Kidney (tissue), 14 donors: Measurements from ENCODE around the gene ITGB1BP1. TPM values are rescaled to one million over a fixed set of nuclear protein-coding genes. Genes with fewer than 3 reads are reported as not detected.

ENCODE experiments used
- DNase-seq, 5 donors: peaks; one replicate each; pipeline ENCODE4 v3.0.0-alpha.2; 2013 to 2020
- FAIRE-seq: peaks from 2 replicates; lab custom pipeline; 2012; peaks lifted over from hg19 to GRCh38; lab: Jason Lieb, UNC
- H3K27ac ChIP-seq, 2 donors: one replicate each; pipeline ENCODE4 v1.7.0; 2013; ENCODE audit warnings: low read depth in 2 of 2, low read length in 2 of 2, inconsistent platforms in 1 of 2
- H3K27me3 ChIP-seq: one replicate; pipeline ENCODE4 v1.7.1; 2013; ENCODE audit warnings: low read length, inconsistent platforms; ENCODE audit not compliant: control insufficient read depth, insufficient read depth
- H3K36me3 ChIP-seq, 3 donors: one replicate each; pipeline versions ENCODE4 v1.7.0 to v1.7.1; 2013; ENCODE audit warnings: low read length in 3 of 3, control low read depth in 1 of 3, inconsistent platforms in 1 of 3; ENCODE audit not compliant: insufficient read depth in 3 of 3, control insufficient read depth in 2 of 3
- H3K4me1 ChIP-seq, 3 donors: one replicate each; pipeline versions ENCODE4 v1.7.0 to v1.7.1; 2013; ENCODE audit warnings: low read length in 3 of 3, inconsistent platforms in 1 of 3, low read depth in 1 of 3; ENCODE audit not compliant: control insufficient read depth in 2 of 3, insufficient read depth in 2 of 3
- H3K4me3 ChIP-seq, 3 donors: one replicate each; pipeline versions ENCODE4 v1.7.0 to v1.8.1; 2013; ENCODE audit warnings: low read length in 3 of 3, control low read depth in 1 of 3, inconsistent platforms in 1 of 3
- H3K9ac ChIP-seq, 3 donors: one replicate each; pipeline versions ENCODE4 v1.7.0 to v1.7.1; 2013; ENCODE audit warnings: low read length in 3 of 3, control low read depth in 1 of 3, inconsistent platforms in 1 of 3
- H3K9me3 ChIP-seq, 3 donors: one replicate each; pipeline versions ENCODE4 v1.7.0 to v1.7.1; 2013; ENCODE audit warnings: low read length in 3 of 3, control low read depth in 1 of 3, inconsistent platforms in 1 of 3; ENCODE audit not compliant: control insufficient read depth in 2 of 3, insufficient read depth in 1 of 3
- CTCF ChIP-seq: IDR thresholded peaks from 3 replicates; pipeline ENCODE4 v1.5.1; 2012; ENCODE audit warnings: mild to moderate bottlenecking, moderate library complexity, borderline replicate concordance; ENCODE audit not compliant: insufficient read depth; ENCODE audit errors: extremely low read depth
- intact Hi-C: fragments of 100-400 bp; cut with DNase I; formaldehyde crosslinking; loops from one replicate; pipeline ENCODE4 v1.11.1; 2022
- polyA plus RNA-seq: library from polyadenylated mRNA; stranded (reverse); fragments of 350-450 nt; fragmentation: Illumina TruSeq; extraction: RNeasy Lipid Tissue Mini Kit (QIAGEN cat#74804); gene quantifications from one replicate; pipeline ENCODE4 v1.2.3, GENCODE V29; 2014; ENCODE audit warnings: low read depth, low replicate concordance; ENCODE audit not compliant: insufficient read depth
- total RNA-seq: library from RNA; stranded (reverse); fragmentation: NEBNext Ultra II Directional; extraction: Animal tissue kit (Norgen Biotek cat#: 25700); gene quantifications from one replicate; pipeline ENCODE4 v1.2.1, GENCODE V29; 2021
- donor health status: control.
- donor health status: control.
- donor health status: control.
- donor health status: control.
- donor health status: control.
- donor health status: DM: yes; HTN: yes; CAD: no.
- donor health status: Normal renal cell carcinoma (clear cell type).

The ITGB1BP1 gene
- total and polyA plus RNA-seq, 2 donors from 2014 or later: 67.1 to 164 TPM

DNA sequence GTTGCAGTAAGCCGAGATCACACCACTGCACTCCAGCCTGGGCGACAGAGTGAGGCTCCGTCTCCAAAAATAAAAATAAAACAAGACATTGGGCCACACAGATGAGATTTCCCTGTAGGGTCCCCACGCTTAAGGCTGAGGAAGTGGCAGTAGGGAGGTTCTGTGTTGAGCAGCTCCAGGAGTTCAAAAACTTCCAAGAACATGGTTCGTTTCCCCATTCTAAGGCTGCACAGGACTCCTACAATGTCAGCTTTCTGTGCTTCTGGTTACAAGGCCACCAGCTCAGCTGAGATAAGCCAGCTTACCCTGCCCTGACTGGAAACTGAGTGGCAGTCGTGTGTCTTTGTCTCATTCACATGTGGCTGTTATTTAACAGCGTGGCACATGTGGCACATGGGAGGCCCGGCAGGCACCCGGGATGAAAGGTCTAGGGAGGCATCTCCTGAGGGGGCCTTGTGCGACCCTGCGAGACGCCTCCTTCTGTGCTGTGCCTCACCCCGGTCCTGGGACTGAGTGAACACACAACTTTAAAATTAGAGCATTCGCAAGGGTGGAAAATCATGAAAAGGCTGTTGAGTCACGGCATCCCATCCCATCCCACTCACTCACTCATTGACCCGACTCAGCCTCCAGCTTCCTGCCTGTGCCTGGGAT, 7.7 kb downstream of the ITGB1BP1 start:
- H3K4me1 ChIP-seq: no peaks in the 10 kb centered on the region
- H3K27ac ChIP-seq: no peak overlapping the region
- intact Hi-C loops: no loop called here
- no peak overlapping the region for H3K9ac ChIP-seq
- no peak for TF ChIP-seq CTCF
- peaks cover 0 to 14% (median 0%) of the 10 kb centered on the region in 3 donors for H3K36me3 ChIP-seq
- H3K9me3 ChIP-seq: no peaks in the 10 kb centered on the region
- FAIRE-seq (no peak), DNase-seq (no peak)
- no peaks in the 10 kb centered on the region for H3K27me3 ChIP-seq
- no peak overlapping the region for H3K4me3 ChIP-seq

DNA sequence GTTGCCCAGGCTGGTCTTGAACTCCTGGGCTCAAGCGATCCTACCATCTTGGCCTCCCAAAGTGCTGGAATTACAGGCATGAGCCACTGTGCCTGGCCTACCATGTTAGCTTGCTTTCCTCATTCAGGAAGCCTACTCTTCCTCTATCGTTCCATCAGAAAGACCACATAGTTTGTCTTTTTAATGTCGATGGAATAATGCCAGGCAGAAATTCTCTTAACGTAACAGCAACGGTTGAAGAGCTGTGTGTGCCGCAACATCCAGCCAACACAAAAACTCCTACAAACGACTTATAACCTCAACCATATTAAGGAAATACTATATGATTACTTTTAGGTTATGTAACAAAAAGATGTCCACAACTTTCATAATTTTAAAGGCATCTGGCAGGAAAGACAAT, 10.5 kb downstream of the ITGB1BP1 start:
- Histone ChIP-seq H3K27me3 (no peaks in the 10 kb centered on the region), H3K4me1 (no peaks in the 10 kb centered on the region), H3K27ac (no peak overlapping the region), H3K36me3 (peaks cover 0 to 14% (median 0%) of the 10 kb centered on the region in 3 donors), H3K9me3 (no peaks in the 10 kb centered on the region), H3K4me3 (no peak overlapping the region), H3K9ac (no peak overlapping the region)
- intact Hi-C loops: no loop called here
- TF ChIP-seq CTCF: no peak
- FAIRE-seq: no peak
- peak in 1 of 5 donors; percentile 16 for DNase-seq

DNA sequence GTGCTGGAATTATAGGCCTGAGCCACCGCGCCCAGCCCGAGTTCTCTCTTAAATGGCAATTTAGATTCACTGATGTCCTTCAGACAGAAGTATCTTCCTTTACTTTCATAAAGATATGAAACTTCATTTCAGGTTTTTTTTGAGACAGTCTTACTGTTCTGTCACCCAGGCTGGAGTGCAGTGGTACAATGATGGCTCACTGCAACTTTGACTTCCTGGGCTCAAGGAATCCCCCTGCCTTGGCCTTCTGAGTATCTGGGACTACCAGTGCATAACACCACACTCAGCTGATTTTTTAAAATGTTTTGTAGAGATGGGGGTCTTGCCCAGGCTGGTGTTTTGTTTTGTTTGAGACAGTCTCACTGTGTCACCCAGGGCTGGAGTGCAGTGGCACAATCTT, 13.2 kb downstream of the ITGB1BP1 start:
- Histone ChIP-seq H3K27me3 (no peaks in the 10 kb centered on the region), H3K4me1 (no peaks in the 10 kb centered on the region), H3K9ac (no peak overlapping the region), H3K36me3 (peaks cover 0 to 11% (median 10%) of the 10 kb centered on the region in 3 donors), H3K9me3 (no peaks in the 10 kb centered on the region), H3K27ac (no peak overlapping the region), H3K4me3 (no peak overlapping the region)
- DNase-seq (no peak), FAIRE-seq (no peak)
- intact Hi-C loops: no loop called here
- TF ChIP-seq CTCF: no peak
